GM18517 (cell line): ENCODE data around the gene PPP1R2.

Source experiments
- ATAC-seq: cut with Tn5 transposase; IDR thresholded peaks from one replicate; pipeline ENCODE4 v1.9.1; 2021; ENCODE audit warnings: mild to moderate bottlenecking, moderate library complexity; ENCODE audit not compliant: unreplicated experiment

The PPP1R2 gene

DNA sequence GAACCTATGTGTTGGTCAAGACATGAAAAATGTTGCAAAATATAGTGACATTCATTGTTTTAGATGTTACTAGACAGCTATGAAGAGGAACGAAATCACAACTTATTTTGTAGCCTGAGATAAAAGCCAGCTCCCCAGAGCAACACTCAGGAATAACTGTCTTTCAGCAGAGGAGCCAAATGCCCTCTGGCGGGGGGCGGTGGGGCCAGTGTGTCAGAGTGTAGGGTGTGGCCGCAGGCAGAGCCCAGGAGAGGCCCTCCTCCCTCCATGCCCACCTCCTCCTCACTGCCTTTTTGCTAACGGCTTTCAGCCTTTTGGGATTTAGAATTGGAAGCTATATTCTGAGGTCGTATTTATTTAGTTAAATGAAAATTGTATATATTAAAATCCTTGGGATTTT, 23.7 kb upstream of the PPP1R2 start:
- no peak for ATAC-seq

- ATAC-seq: no peak
Measured at GRCh38 chr3:195565716-195566115, 22.6 kb upstream of the PPP1R2 start.

- ATAC-seq: no peak
Measured at GRCh38 chr3:195563317-195563716, 20.2 kb upstream of the PPP1R2 start.

DNA sequence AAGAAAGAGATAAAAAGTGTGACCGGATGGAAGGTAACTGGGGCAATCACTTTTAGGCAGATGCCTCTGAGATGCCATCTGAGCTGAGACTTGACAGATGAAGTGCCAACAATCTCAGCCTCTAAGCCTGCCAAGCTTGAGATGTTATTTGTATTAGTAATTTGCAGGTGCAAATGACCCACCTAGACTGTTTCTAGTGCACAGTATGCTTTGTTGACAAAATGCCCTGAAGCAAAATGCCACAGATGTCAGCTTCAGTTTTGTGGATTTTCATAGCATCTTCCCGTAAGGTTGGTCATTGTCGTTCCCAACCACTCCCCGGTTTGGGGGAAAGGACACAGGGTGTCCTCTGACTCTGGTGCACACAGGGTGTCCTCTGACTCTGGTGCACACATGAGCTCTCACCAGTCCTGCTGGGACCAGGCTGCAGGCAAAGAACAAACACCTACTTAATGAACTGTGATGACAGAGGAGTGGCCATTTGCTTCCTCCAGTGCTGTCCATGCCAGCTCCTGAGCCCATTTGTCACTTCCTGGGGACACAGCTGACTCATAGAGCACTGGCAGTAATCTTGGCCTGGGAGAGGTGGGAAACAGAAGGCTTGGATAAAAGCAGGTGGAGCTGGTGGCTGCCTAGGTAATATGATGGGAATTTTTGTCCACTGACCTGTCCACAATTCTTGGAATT, 16.7 kb upstream of the PPP1R2 start:
- ATAC-seq: no peak

DNA sequence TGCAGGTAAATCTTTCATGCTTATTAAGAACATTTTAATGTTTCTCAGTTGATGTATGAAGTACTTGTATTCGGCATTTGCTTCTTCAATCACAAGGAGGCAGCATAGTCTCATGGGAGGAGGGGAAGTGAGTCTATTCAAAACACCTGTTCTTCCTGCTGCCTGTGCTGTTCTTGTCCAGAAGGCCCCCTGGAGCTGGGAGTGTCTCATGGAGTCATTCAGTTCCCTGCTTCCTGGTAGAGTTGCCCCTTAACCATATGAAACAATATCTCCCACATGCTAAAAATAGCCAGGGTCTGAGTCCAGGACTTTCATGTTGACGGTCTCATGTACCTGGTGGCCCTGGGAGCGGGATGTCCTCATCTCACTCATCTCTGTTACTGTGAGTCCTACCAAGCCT, 15.5 kb upstream of the PPP1R2 start:
- ATAC-seq: no peak

GRCh38 chr3:195557322-195557721, 14.2 kb upstream of the PPP1R2 start:
- ATAC-seq: no peak

GRCh38 chr3:195556390-195556789, 13.3 kb upstream of the PPP1R2 start:
- ATAC-seq: no peak

DNA sequence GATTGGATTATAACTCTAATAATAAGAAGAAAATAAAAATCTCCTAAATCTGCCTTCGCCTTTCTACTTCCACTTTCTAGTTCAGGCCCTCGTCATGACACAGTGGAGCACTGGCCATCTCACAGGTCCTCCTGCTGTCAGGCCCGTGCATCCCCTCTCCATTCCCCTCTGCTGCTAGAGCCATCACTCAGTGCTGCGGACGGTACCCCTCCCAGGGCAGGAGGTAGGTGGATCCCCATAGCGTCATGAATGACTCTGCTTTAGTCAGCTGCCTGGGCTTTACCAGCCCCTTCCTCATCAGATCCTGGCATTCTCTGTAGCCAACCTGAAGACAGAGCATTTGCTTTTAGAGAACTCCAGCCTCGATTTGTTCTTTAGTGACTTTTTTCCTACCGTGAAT, 12.0 kb upstream of the PPP1R2 start:
- ATAC-seq: no peak

DNA sequence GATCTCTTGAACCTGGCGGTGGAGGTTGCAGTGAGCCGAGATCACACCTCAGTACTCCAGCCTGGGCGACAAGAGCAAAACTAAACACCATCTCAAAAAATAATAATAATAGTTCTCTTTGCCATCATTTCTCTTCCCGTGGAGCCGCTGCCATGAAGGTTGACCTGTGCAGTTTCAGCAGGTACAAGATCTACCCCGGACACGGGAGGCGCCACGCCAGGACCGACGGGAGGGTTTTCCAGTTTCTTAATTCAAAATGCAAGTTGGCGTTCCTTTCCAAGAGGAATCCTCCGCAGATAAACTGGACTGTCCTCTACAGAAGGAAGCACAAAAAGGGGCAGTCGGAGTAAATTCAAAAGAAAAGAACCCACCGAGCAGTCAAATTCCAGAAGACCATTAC, 11.3 kb upstream of the PPP1R2 start:
- ATAC-seq: no peak

DNA sequence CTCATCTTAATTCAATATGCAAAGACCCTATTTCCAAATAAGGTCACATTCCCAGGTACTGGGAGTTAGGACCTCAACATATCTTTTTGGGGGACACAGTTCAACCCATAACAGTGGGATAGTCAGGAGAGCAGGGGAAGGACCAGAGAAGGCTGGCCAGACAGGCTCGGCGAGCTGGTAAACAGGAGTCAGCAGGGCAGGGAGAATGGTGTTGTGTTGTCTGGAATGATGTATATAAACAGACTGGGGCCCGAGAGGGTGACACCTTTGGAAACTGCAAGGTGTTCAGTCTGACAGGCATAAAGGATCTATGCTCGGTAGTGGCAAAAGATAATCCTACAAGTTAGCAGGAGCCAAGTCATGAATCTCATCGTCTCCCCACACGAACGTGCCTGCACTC, 10.1 kb upstream of the PPP1R2 start:
- no peak for ATAC-seq

DNA sequence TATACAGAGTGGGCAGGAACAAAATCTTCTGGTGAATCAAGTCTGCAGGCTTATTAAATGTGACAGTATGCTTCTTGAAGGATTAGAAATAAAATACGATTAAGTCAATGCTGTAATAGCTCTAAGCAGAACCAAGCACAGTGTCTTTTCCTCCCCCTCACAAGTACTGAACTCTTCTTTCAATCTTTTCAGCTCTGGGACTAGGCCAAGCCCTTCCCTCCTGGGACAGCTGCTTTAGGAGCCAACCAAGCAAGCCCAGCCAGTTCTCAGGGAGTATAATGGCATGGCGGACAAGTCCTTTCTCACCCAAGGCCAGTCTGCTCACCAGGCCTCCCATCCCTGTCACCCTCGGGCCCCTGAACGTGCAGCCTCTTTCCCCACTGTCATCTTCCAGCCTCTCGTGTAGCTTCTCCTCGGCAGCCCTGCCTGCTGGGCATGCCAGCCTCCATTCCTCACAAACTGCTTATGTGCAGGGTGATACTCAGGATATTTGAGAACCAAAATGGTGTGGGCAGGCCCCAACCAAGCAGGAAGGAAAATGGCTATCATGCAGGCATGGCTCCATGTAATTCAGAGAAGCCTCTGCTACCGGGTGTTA, 8.4 kb upstream of the PPP1R2 start:
- no peak for ATAC-seq

- no peak for ATAC-seq
Measured at GRCh38 chr3:195550723-195551122, 7.6 kb upstream of the PPP1R2 start.

DNA sequence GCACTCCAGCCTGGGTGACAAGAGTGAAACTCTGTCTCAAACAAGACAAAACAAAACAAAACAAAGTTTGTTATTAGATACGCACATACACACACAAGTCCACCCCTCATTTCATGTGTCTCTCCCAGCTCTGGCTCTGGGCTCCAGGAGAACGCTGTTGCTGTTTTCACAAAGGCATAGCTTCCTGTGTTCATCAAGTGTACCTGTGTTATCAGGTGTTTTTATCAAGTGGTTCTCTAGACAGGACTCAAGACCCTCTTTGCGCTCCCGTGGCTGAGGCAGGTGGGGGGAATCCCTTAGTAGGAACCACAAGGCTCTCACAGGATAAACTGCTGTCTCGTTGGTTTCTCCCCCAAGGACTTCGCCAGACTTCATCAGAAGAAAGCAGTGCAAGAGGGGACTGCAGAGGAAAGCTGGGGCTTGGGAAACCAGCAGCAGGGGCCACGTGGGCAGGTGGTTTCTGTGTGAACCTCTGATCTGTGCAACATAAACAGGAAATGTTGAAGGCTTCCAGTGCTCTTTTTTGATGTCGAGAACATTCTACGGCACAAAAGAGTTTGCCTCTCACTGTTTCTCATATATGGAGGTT, 6.9 kb upstream of the PPP1R2 start:
- no peak for ATAC-seq

DNA sequence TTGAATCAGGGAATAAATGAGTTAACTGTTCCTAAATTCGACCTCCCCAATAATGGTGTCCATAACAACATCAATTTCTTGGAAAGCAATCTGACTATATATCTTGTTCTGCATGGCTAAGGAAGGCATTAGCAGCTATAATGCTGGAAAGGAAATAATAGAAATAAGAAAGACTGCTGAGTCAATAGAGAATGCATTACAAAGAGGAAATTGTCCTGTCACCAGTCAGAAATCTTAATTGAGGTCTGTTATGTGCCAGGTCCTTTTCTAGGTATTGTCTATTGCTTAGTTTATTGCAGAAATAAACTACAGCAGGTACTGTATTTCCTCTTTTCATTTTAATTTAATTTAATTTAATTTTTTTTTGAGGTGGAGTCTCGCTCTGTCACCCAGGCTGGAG, 5.9 kb upstream of the PPP1R2 start:
- no peak for ATAC-seq

DNA sequence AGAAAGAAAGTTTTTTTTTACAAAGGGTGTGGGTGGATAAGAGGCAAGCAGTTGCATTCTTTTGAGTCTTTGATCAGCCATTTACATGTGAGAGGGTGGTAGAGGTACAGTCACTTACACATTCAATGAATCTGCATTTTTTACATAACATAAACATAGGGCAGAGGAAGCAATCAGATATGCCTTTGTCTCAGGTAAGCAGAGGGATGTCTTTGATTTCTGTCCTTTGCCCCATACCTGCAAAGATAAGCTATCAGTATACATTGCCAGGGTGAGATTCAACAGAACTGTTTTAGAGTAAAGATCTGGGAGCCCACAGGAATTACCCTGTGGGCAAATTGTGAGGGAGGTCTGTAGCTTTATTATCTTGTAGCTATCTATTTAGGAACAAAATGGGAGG, 5.4 kb upstream of the PPP1R2 start:
- ATAC-seq: no peak

- ATAC-seq: no peak
Measured at GRCh38 chr3:195548006-195548405, 4.9 kb upstream of the PPP1R2 start.

DNA sequence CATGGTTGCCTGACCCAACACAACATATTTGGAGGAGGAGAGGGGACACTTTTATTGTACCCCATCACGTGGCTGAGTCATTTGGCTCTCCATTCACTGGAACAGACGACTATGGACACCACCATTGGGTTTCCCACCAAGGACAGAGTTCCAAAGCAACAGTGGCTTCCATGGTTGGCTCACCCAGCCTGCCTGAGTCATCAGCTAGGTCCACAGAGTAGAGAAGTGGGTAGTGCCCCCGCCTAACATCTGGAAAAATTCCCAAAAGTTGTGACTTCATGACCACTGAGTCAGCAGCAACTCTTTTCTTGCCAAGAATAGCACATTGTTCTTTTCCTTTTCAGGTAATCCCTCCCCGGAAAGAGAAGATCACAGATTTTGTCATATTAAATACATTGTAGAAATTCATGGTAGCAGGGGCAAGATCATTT, 3.0 kb upstream of the PPP1R2 start:
- ATAC-seq: no peak

- ATAC-seq: no peak
Measured at GRCh38 chr3:195544634-195545033, 1.5 kb upstream of the PPP1R2 start.

- no peak for ATAC-seq
Measured at GRCh38 chr3:195544230-195544536, 1.1 kb upstream of the PPP1R2 start.

- no peak for ATAC-seq
Measured at GRCh38 chr3:195543500-195544229, 540 bp upstream of the PPP1R2 start.

DNA sequence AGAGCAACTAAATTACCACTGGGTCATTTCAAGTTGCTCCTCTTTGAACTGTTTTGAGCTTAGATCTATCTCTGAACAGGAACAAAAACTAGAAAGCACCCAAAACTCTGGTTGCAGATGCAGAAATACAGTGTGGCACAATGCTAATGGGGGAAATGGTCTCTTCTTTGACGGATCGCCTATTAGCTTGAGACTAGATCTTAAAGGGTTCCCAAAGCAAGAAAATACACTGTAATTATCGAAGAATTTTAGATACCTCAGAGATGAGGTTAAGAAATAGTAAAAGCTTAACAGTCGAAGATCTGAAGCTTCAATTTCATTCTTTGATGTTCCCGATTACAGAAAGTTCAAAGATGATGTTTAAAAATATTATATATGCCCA, 818 bp downstream of the PPP1R2 start:
- no peak for ATAC-seq

DNA sequence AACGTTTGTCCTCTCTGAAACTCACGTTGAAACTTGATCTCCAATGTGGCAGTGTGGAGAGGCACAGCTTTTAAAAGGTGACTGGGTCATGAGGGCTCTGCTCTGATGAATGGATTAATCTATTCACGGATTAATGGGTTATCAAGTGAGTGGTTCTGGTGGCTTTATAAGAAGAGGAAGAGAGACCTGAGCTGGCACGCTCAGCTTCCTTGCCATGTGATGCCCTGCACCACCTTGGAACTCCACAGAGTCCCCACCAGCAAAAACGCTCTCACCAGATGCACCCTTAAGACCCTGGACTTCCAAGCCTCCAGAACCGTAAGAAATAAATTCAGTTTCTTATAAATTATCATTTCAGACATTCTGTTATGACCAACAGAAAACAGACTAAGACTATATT, 2.6 kb downstream of the PPP1R2 start:
- no peak for ATAC-seq
